Neural crest cell (in vitro differentiated cells): ENCODE measurements around the gene IFITM5. TPM values are rescaled to one million over a fixed set of nuclear protein-coding genes. Genes with fewer than 3 reads are reported as not detected.
A peak's percentile ranks its signal among the peaks of the same experiment; 100 is the strongest.
"Not testable (repeated sequence)": the region's sequence is repeated elsewhere in the genome, so short reads cannot be mapped to it uniquely, and the experiment has no call there.

Experiments used
- DNase-seq: peaks from one replicate; pipeline ENCODE4 v3.0.0; 2021; ENCODE audit warnings: low read depth, mixed read lengths, low spot score
- H3K27ac Mint-ChIP-seq: one replicate; pipeline ENCODE4 v1.8.0; 2021; ENCODE audit warnings: mild to moderate bottlenecking, mixed read lengths; ENCODE audit not compliant: unreplicated experiment
- H3K27me3 Mint-ChIP-seq: 2 replicates; pipeline ENCODE4 v1.8.0; 2021; ENCODE audit warnings: low read depth, mild to moderate bottlenecking, mixed read lengths
- H3K36me3 Mint-ChIP-seq: 2 replicates; pipeline ENCODE4 v1.8.0; 2021; ENCODE audit warnings: low read depth, mild to moderate bottlenecking, mixed read lengths
- H3K4me1 Mint-ChIP-seq: 2 replicates; pipeline ENCODE4 v1.8.0; 2021; ENCODE audit warnings: mixed read lengths
- H3K4me3 Mint-ChIP-seq: one replicate; pipeline ENCODE4 v1.8.0; 2021; ENCODE audit warnings: mild to moderate bottlenecking, mixed read lengths
- H3K9me3 Mint-ChIP-seq: 2 replicates; pipeline ENCODE4 v1.8.0; 2021; ENCODE audit warnings: mixed read lengths
- total RNA-seq: library from RNA; stranded (reverse); gene quantifications from 2 replicates; pipeline ENCODE4 v1.2.1, GENCODE V29; 2021
- TF ChIP-seq, protein P1 (sequence below): fragments of 200-600 bp; sonication (generic); conservative IDR thresholded peaks from 2 replicates; pipeline ENCODE4 v1.5.0; 2021; ENCODE audit warnings: antibody characterized with exemption, mild to moderate bottlenecking

Gene IFITM5
- total RNA-seq, 1 donor from 2014 or later, result not detected

- Mint-ChIP-seq H3K36me3 (peaks cover 2% of the 10 kb centered on the region), H3K27ac (no peak overlapping the region), H3K4me3 (peak overlapping the region; percentile 88), H3K4me1 (peaks cover 42% of the 10 kb centered on the region), H3K27me3 (peaks cover 63% of the 10 kb centered on the region), H3K9me3 (no peaks in the 10 kb centered on the region)
- no peak for DNase-seq
- TF ChIP-seq, protein P1, sequence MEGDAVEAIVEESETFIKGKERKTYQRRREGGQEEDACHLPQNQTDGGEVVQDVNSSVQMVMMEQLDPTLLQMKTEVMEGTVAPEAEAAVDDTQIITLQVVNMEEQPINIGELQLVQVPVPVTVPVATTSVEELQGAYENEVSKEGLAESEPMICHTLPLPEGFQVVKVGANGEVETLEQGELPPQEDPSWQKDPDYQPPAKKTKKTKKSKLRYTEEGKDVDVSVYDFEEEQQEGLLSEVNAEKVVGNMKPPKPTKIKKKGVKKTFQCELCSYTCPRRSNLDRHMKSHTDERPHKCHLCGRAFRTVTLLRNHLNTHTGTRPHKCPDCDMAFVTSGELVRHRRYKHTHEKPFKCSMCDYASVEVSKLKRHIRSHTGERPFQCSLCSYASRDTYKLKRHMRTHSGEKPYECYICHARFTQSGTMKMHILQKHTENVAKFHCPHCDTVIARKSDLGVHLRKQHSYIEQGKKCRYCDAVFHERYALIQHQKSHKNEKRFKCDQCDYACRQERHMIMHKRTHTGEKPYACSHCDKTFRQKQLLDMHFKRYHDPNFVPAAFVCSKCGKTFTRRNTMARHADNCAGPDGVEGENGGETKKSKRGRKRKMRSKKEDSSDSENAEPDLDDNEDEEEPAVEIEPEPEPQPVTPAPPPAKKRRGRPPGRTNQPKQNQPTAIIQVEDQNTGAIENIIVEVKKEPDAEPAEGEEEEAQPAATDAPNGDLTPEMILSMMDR, result no peak
Measured at GRCh38 chr11:312092-312816, 12.9 kb upstream of the IFITM5 start.

- not testable (repeated sequence) for DNase-seq, H3K27ac Mint-ChIP-seq, H3K9me3 Mint-ChIP-seq, H3K36me3 Mint-ChIP-seq
- H3K27me3 Mint-ChIP-seq, result peaks cover 52% of the 10 kb centered on the region
- peaks cover 48% of the 10 kb centered on the region for H3K4me1 Mint-ChIP-seq
- peak overlapping the region; percentile 88 for H3K4me3 Mint-ChIP-seq
Measured at GRCh38 chr11:311013-311748, 11.9 kb upstream of the IFITM5 start.

DNA sequence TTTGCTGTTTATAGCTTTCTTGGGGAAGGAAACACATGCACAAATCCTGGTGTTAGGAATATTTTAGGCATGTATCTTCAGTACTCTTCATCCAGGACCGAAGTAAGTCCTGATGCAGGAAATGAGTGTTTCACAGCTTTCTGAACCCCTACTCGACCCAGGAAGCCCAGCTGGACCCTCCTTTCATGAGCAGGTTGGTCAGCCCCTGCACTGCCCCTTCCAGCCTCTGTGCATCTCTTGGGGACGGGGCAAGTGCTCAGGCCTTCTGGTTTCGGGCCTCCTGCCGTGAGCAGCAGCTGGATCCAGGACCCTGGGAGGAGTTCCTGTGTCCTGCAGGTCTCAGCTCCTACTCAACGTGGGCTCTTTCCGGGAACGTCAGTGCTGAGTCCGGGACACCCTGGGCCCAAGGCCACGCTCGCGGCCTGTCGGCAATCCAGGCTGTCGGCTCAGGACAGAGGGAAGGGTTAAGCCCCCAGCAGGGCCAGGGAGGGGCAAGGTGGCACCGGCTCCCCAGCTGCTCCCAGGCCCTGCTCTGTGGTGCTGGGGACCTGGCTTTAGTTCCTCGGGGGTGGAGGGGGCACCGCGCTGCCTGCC lies 10.8 kb upstream of the IFITM5 start:
- Mint-ChIP-seq H3K4me1 (peaks cover 58% of the 10 kb centered on the region), H3K4me3 (peak overlapping the region; percentile 94), H3K27me3 (peaks cover 42% of the 10 kb centered on the region)
- DNase-seq, H3K27ac Mint-ChIP-seq, H3K9me3 Mint-ChIP-seq, H3K36me3 Mint-ChIP-seq: not testable (repeated sequence)

- DNase-seq, H3K27ac Mint-ChIP-seq, H3K9me3 Mint-ChIP-seq, H3K36me3 Mint-ChIP-seq: not testable (repeated sequence)
- H3K27me3 Mint-ChIP-seq, result peaks cover 32% of the 10 kb centered on the region
- peak overlapping the region; percentile 94 for H3K4me3 Mint-ChIP-seq
- peaks cover 55% of the 10 kb centered on the region for H3K4me1 Mint-ChIP-seq
Measured at GRCh38 chr11:308740-309665, 9.7 kb upstream of the IFITM5 start.

GRCh38 chr11:307766-308708 lies 8.7 kb upstream of the IFITM5 start, which contains the start of gene IFITM2:
IFITM2 (plus strand) TSS chr11:307816; CDS start chr11:308193, 377 bp downstream.
- H3K4me1 Mint-ChIP-seq, result peaks cover 50% of the 10 kb centered on the region
- not testable (repeated sequence) for H3K36me3 Mint-ChIP-seq, DNase-seq, H3K9me3 Mint-ChIP-seq
- H3K4me3 Mint-ChIP-seq, result peak within 1 kb of the TSS; percentile 94
- peak within 1 kb of the TSS; percentile 76 for H3K27ac Mint-ChIP-seq
- peaks cover 22% of the 10 kb centered on the region for H3K27me3 Mint-ChIP-seq

GRCh38 chr11:306645-307371 lies 7.5 kb upstream of the IFITM5 start:
- TF ChIP-seq, protein P1, result no peak
- H3K4me1 Mint-ChIP-seq, result peaks cover 48% of the 10 kb centered on the region
- H3K9me3 Mint-ChIP-seq, result no peaks in the 10 kb centered on the region
- H3K27me3 Mint-ChIP-seq, result peaks cover 14% of the 10 kb centered on the region
- H3K36me3 Mint-ChIP-seq, result no peaks in the 10 kb centered on the region
- peak overlapping the region; percentile 62 for H3K27ac Mint-ChIP-seq
- DNase-seq, result no peak
- H3K4me3 Mint-ChIP-seq, result peak overlapping the region; percentile 32
